Caki2 (cell line): ENCODE results near the gene SEMA4B. TPM values are rescaled to one million over a fixed set of nuclear protein-coding genes. Genes with fewer than 3 reads are reported as not detected.
"Not testable (repeated sequence)": the region's sequence is repeated elsewhere in the genome, so short reads cannot be mapped to it uniquely, and the experiment has no call there.

Experiments used
- DNase-seq: peaks from one replicate; pipeline ENCODE4 v3.0.0-alpha.2; 2015; ENCODE audit warnings: low read depth
- in situ Hi-C: cut with HindIII; loops from 2 replicates; pipeline ENCODE4 v1.10.0; 2016; ENCODE audit warnings: low sequenced_read_pairs, low pct_unique_long_range_greater_than_20kb, mixed read lengths
- total RNA-seq: library from RNA; depleted of rRNA; stranded (reverse); fragments of >200 nt; shearing (Covaris generic); gene quantifications from 2 replicates; pipeline ENCODE4 v1.2.3, GENCODE V29; 2014; ENCODE audit warnings: low replicate concordance; rRNA removed

The SEMA4B gene
- total RNA-seq: 37.6 and 39.9 TPM in 2 replicates

GRCh38 chr15:90201130-90201943 lies at the start of gene SEMA4B:
TSS of gene SEMA4B (plus strand) at chr15:90201330. CDS start at chr15:90201579, 249 bp downstream.
- DNase-seq: peak; percentile 81

GRCh38 chr15:90151989-90152645 lies 49.0 kb upstream of the SEMA4B start:
- no peak for DNase-seq
- in situ Hi-C loops: no loop called here

More at GRCh38 chr15:90201130-90201943, at the start of gene SEMA4B:
- in situ Hi-C loops: no loop called here

- in situ Hi-C loops: no loop called here
Observed at GRCh38 chr15:90153658-90154057, 47.5 kb upstream of the SEMA4B start.

GRCh38 chr15:90154246-90154645 lies 46.9 kb upstream of the SEMA4B start:
- no peak for DNase-seq
- in situ Hi-C loops: no loop called here

More at GRCh38 chr15:90153658-90154057, 47.5 kb upstream of the SEMA4B start:
- DNase-seq: no peak

- in situ Hi-C loops: no loop called here
- DNase-seq: peak; percentile 32
Observed at GRCh38 chr15:90154861-90155626, 46.1 kb upstream of the SEMA4B start.

- DNase-seq: peak; percentile 39
- in situ Hi-C loops: no loop called here
Observed at GRCh38 chr15:90159213-90159612, 41.9 kb upstream of the SEMA4B start.

GRCh38 chr15:90160781-90161727 lies 40.1 kb upstream of the SEMA4B start:
- in situ Hi-C loops: no loop called here
- peak; percentile 64 for DNase-seq

- in situ Hi-C loops: no loop called here
- DNase-seq: no peak
Observed at GRCh38 chr15:90161950-90162361, 39.2 kb upstream of the SEMA4B start.

GRCh38 chr15:90162956-90163355 lies 38.2 kb upstream of the SEMA4B start:
- no peak for DNase-seq
- in situ Hi-C loops: no loop called here

- in situ Hi-C loops: not testable (repeated sequence)
Observed at GRCh38 chr15:90164239-90164638, 36.9 kb upstream of the SEMA4B start.

GRCh38 chr15:90165157-90165556 lies 36.0 kb upstream of the SEMA4B start:
- in situ Hi-C loops: no loop called here
- DNase-seq: no peak

More at GRCh38 chr15:90164239-90164638, 36.9 kb upstream of the SEMA4B start:
- DNase-seq: not testable (repeated sequence)

GRCh38 chr15:90165659-90166489 lies 35.3 kb upstream of the SEMA4B start:
- in situ Hi-C loops: no loop called here
- peak; percentile 99 for DNase-seq

GRCh38 chr15:90167121-90167520 lies 34.0 kb upstream of the SEMA4B start:
- no peak for DNase-seq
- in situ Hi-C loops: no loop called here

GRCh38 chr15:90171623-90172022 lies 29.5 kb upstream of the SEMA4B start:
- no peak for DNase-seq
- in situ Hi-C loops: no loop called here

- in situ Hi-C loops: no loop called here
- DNase-seq: no peak
Observed at GRCh38 chr15:90173372-90173771, 27.8 kb upstream of the SEMA4B start.

- no peak for DNase-seq
- in situ Hi-C loops: no loop called here
Observed at GRCh38 chr15:90174140-90174875, 26.8 kb upstream of the SEMA4B start.
